ENCODE results near the gene MCC.

Gene MCC

GRCh38 chr5:113266913-113267227 is 221.4 kb downstream of the MCC start:
- DNase-seq: no peak

DNA sequence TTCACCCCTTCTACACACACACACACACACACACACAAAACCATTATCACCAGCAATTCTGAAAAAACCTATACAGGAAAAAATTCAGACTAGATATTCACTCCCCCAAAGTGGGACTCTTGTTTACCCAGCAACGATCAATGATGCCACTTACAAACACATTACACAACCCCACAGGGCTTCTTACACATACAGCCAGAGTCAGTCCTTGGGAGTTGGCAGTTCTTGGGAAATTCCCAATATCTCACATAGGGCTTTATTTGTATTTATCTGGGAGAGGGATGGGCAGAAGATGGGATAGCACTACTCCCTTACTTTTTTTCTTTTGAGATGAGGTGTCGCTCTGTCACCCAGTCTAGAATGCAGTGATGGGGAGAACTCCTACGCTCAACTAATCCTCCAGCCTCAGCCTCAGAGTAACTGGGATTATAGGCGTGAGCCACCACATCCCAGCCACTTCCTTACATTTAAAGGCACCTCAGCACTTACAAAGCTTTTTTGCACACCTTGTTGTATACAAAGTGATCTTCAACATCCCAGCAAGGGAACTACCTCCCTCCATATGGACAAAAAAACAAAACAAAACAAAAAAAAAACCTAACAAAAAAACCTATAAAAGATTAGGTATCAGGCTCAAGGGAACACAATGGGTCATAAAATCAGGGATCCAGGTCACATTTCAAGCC is 221.9 kb downstream of the MCC start:
- DNase-seq: no peak

GRCh38 chr5:113265190-113265589 is 223.1 kb downstream of the MCC start:
- no peak for DNase-seq

DNA sequence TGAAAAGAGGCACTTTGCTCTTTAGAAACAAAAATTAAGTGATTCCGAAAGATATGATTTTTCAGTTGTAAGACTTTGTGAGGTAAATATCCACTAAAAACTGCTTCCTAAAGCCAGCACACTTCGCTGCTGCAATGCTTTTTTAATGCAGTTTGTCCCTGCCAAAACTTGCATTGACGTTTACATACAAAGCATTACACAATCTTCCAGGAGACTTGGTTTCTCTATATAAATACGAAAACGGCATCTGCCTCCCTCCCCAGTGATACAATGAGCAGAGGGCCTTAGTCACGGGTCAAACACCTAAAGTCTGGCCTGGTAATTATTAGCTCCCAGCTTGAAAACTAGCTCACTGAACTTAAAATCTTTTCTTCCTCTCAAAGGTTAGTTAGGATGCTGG is 224.2 kb downstream of the MCC start:
- no peak for DNase-seq

GRCh38 chr5:113263545-113263944 is 224.7 kb downstream of the MCC start:
- DNase-seq: no peak

DNA sequence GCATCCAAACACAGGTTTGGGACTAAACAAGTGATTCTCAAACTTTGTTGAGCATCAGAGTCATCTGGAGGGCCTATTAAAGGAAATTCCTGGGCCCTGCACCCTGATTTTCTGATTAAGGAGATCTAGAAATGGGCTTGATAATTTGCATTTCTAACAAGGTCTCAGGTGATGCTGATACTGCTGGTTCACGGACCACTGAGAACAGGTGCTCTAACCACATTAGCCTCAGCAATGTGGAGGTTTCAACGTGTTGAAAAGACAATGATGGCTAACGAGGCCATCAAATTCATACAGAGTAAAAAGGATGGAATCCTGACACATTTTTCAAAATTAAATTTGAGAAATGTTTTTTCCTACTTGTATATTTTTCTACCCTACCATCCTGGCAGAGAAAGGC is 225.6 kb downstream of the MCC start:
- DNase-seq: no peak

GRCh38 chr5:113259034-113259433 is 229.2 kb downstream of the MCC start:
- no peak for DNase-seq

GRCh38 chr5:113257545-113257944 is 230.7 kb downstream of the MCC start:
- DNase-seq: no peak

- no peak for DNase-seq
These were observed 231.4 kb downstream of the MCC start for GRCh38 chr5:113256671-113257452.

GRCh38 chr5:113255579-113256386 is 232.5 kb downstream of the MCC start:
- no peak for DNase-seq

DNA sequence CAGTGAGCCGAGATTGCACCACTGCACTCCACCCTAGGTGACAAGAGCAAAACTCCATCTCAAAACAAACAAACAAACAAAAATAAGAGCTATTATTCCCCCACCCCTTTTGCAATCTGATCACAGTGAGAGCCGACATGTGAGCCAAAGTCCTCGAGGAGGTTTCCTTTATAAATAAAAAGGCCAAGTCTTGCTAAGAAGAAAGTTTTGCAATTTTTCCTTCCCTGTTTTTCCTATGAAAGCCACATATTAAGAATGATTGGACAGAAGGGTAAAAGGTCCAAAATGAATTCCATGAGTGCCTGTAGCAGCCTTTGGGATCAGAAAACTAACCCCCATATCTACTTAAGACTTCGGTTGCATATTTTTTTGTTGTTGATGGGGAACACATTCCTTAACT is 233.1 kb downstream of the MCC start:
- DNase-seq: no peak

GRCh38 chr5:113253037-113253436 is 235.2 kb downstream of the MCC start:
- DNase-seq: no peak

- no peak for DNase-seq
These were observed 236.2 kb downstream of the MCC start for GRCh38 chr5:113252066-113252465.

GRCh38 chr5:113250341-113250953 is 237.8 kb downstream of the MCC start:
- no peak for DNase-seq

- DNase-seq: no peak
These were observed 239.0 kb downstream of the MCC start for GRCh38 chr5:113249206-113249605.

DNA sequence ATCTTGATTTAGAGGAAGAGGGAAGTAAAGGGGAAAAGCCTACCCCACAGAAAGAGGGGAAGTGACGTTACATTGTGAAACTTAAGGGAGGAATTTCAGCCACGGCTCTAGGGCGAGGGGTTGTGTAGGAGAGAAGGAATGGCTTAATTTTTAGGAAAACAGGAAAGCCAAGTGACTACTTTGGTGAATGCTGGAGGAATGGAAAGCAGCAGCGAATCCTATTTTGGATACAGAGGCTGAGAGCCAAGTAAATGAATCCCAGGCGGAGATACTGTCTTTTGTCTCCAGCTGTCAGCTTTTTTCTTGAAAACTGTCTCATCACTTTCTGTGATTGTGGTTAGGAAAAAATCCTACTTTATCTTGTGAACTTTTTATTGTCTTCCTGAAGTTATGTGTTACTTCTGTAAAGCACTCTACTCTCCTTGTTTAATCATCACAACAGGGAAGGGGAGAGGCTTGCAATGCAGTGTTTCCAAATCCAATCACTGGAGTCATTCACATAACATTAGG is 241.8 kb downstream of the MCC start:
- no peak for DNase-seq

DNA sequence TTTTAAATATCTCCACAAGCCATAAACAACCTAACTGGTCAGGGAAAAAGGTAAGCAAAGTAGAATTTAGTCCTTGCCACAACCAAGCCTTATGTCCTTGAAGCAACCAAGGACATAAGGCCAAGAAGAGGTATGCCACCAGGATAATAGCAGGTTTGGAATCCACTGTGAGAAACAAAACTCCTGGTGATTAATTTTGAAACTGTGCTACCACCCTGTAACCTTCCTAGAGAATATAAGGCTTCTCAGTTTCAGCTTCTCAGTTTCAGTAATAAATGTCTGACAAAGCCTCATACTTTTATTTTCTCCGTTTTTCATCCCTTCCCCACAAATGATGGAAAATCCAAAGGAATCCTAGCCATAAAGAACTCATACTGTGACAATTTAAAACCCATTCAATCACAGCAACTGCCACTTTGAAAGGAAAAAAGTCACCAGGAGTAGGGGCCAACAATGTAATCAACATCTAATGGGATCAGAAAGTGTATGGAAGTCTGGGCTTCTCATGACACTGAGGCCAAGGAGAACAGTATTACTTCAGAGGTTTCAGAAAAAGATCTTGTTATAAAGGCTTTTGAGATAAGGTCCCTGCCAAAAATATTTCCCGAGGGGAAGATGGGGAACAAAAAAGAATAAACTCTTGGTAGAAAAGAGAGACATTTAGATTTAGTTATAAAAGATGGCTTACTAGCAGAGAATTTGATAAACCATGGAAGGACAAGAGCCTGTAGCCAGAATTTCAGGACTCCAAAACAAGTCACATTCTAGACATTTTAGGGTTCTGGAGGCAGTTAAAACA is 242.6 kb downstream of the MCC start:
- no peak for DNase-seq

DNA sequence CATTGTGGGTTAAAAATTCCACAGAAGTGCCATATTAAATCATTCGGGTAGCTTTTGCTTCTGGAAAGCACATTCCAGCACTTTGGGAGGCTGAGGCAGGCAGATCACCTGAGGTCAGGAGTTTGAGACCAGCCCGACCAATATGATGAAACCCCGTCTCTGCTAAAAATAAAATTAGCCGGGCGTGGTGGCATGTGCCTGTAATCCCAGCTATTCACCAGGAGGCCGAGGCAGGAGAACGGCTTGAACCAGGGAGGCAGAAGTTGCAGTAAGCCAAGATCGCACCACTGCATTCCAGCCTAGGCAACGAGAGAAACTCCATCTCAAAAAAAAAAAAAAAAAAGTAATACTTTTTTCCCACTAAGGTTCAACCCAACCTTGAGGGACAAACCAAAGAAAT is 243.3 kb downstream of the MCC start:
- no peak for DNase-seq

- DNase-seq: no peak
These were observed 244.9 kb downstream of the MCC start for GRCh38 chr5:113243349-113243664.

- no peak for DNase-seq
These were observed 245.5 kb downstream of the MCC start for GRCh38 chr5:113242481-113243348.

DNA sequence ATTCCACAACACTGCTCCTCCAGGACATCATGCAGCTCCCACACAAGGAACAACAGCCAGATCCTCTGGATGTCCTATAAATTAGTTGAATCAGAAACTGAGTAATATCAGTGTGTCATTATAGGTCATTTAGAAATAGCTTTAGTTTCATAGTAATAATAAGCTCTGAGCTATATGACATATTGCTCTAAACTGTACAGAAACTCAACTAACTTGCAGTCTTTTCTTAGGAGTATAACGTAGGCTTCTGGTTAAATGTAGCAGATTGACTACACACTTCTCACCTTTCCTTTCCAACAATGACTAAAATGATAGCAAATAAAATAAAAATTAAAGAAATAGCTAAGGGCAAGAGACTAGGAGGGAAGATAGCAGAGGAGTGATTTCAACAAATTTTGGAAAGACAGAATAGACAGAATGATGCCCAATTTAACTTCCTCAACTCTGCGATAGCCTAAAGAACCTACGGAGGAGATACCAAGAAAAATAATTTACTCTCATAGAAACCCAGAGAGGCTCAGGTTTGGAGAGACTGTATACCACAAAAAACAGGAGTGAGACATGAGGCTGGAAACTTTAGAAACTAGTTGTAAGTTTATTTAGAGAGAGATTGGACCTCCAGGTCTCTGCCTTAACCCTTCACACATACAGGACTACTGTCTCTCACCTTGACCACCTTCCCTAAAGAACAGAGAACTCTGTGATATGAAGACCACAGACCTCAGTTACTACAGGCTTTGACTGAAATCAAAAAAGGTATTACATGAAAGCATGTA is 247.1 kb downstream of the MCC start:
- no peak for DNase-seq

Data from right forelimb (tissue), 1 donor.